GM18870 (cell line): ENCODE data around the gene TROAP.

Source experiments
- ATAC-seq: cut with Tn5 transposase; IDR thresholded peaks from one replicate; pipeline ENCODE4 v1.9.1; 2021; ENCODE audit warnings: moderate library complexity; ENCODE audit not compliant: unreplicated experiment

TROAP gene

GRCh38 chr12:49342066-49342913 lies 19.2 kb downstream of the TROAP start:
- ATAC-seq: peak; percentile 73

- peak; percentile 12 for ATAC-seq
Observed at GRCh38 chr12:49342914-49343731, 20.1 kb downstream of the TROAP start.

- no peak for ATAC-seq
Observed at GRCh38 chr12:49344486-49345050, 21.5 kb downstream of the TROAP start.

GRCh38 chr12:49345051-49345824 lies 22.2 kb downstream of the TROAP start:
- ATAC-seq: no peak

- ATAC-seq: no peak
Observed at GRCh38 chr12:49345825-49346658, 23.0 kb downstream of the TROAP start.

GRCh38 chr12:49346659-49347310 lies 23.7 kb downstream of the TROAP start, which contains the start of gene DNAJC22:
TSS of gene DNAJC22 (plus strand) at chr12:49346888. CDS start at chr12:49348873, 1,985 bp downstream.
- no peak for ATAC-seq

- no peak for ATAC-seq
Observed at GRCh38 chr12:49347311-49348193, 24.5 kb downstream of the TROAP start.

- no peak for ATAC-seq
Observed at GRCh38 chr12:49348781-49349180, 25.7 kb downstream of the TROAP start.

GRCh38 chr12:49349266-49349665 lies 26.2 kb downstream of the TROAP start:
- no peak for ATAC-seq

GRCh38 chr12:49352351-49352750 lies 29.3 kb downstream of the TROAP start:
- ATAC-seq: no peak

- ATAC-seq: no peak
Observed at GRCh38 chr12:49355913-49356312, 32.9 kb downstream of the TROAP start.

GRCh38 chr12:49357103-49357678 lies 34.1 kb downstream of the TROAP start:
- ATAC-seq: no peak

- no peak for ATAC-seq
Observed at GRCh38 chr12:49358483-49359141, 35.6 kb downstream of the TROAP start.

GRCh38 chr12:49359671-49360070 lies 36.6 kb downstream of the TROAP start:
- ATAC-seq: no peak

- no peak for ATAC-seq
Observed at GRCh38 chr12:49362077-49362476, 39.0 kb downstream of the TROAP start.

- no peak for ATAC-seq
Observed at GRCh38 chr12:49364989-49365388, 41.9 kb downstream of the TROAP start.

- ATAC-seq: no peak
Observed at GRCh38 chr12:49365542-49365941, 42.5 kb downstream of the TROAP start.
